K562 (cell line): ENCODE measurements around the gene OCEL1. TPM values are rescaled to one million over a fixed set of nuclear protein-coding genes. Genes with fewer than 3 reads are reported as not detected.

Source experiments
- CREM ChIP-seq: IDR thresholded peaks from 2 replicates; pipeline ENCODE4 v1.6.1; 2014; ENCODE audit warnings: antibody characterized with exemption, low read depth
- ETS2 ChIP-seq: IDR thresholded peaks from 2 replicates; pipeline ENCODE4 v1.6.1; 2016; ENCODE audit warnings: borderline replicate concordance, missing genetic modification characterization, mild to moderate bottlenecking, moderate library complexity, missing compliant biosample characterization; ENCODE audit not compliant: poor library complexity, severe bottlenecking
- GABPA ChIP-seq: fragments of 200-800 bp; sonication (Bioruptor generic); conservative IDR thresholded peaks from 2 replicates; pipeline ENCODE4 v1.6.1; 2016; ENCODE audit warnings: low read depth, missing genetic modification characterization, missing compliant biosample characterization
- HIVEP1 ChIP-seq: fragments of 250-450 bp; sonication (Bioruptor Pico); IDR thresholded peaks from 2 replicates; pipeline ENCODE4 v1.4.0; 2020; ENCODE audit warnings: mild to moderate bottlenecking
- KAT2B ChIP-seq: IDR thresholded peaks from one replicate; pipeline ENCODE4 v1.6.1; 2012; ENCODE audit warnings: low read depth, mild to moderate bottlenecking, control low read depth, inconsistent platforms, low read length, moderate library complexity
- MAZ ChIP-seq, 2 experiments: fragments of 450-650 bp in 1 of 2; sonication (generic) in 1 of 2; formaldehyde crosslinking; IDR thresholded peaks in 1 of 2; conservative IDR thresholded peaks in 1 of 2; 2 replicates each; pipeline versions ENCODE4 v1.4.0 to v1.5.0; 2020; ENCODE audit warnings: mild to moderate bottlenecking in 1 of 2, missing genetic modification reagents in 1 of 2
- MBD2 ChIP-seq: sonication (generic); IDR thresholded peaks from 2 replicates; pipeline ENCODE4 v1.6.1; 2016; ENCODE audit warnings: low read depth, borderline replicate concordance
- NR2C2 ChIP-seq, 2 experiments: fragments of 200-800 bp in 1 of 2; sonication (Bioruptor generic) in 1 of 2; sonication (generic) in 1 of 2; formaldehyde crosslinking in 1 of 2; IDR thresholded peaks; 2 replicates each; pipeline versions ENCODE4 v1.6.1 to v1.8.0; 2016 to 2022; ENCODE audit warnings: mild to moderate bottlenecking in 1 of 2, missing compliant biosample characterization in 1 of 2, missing genetic modification characterization in 1 of 2, missing genetic modification reagents in 1 of 2
- NR3C1 ChIP-seq: sonication (generic); formaldehyde crosslinking; IDR thresholded peaks from 2 replicates; pipeline ENCODE4 v1.8.1; 2022; ENCODE audit warnings: missing genetic modification reagents
- NR4A1 ChIP-seq, 2 experiments: fragments of 250-450 bp in 1 of 2; fragments of 450-650 bp in 1 of 2; sonication (Bioruptor Pico) in 1 of 2; IDR thresholded peaks; 2 replicates each; pipeline versions ENCODE4 v1.4.0 to v1.6.1; 2016 to 2020; ENCODE audit warnings: mild to moderate bottlenecking in 2 of 2, missing compliant biosample characterization in 1 of 2, missing genetic modification characterization in 1 of 2, moderate library complexity in 1 of 2
- RBBP5 ChIP-seq: fragments of 200-600 bp; sonication (generic); IDR thresholded peaks from 2 replicates; pipeline ENCODE4 v1.6.1; 2012; ENCODE audit warnings: borderline replicate concordance, mild to moderate bottlenecking, low read length, control low read depth, inconsistent platforms; ENCODE audit not compliant: insufficient read depth, poor library complexity, severe bottlenecking
- TBP ChIP-seq: optimal IDR thresholded peaks from 2 replicates; pipeline ENCODE3; 2011; ENCODE audit warnings: low read depth, low read length, improper control_type of control experiment
- ZBTB8A ChIP-seq: fragments of 450-650 bp; IDR thresholded peaks from 2 replicates; pipeline ENCODE4 v1.6.1; 2018; ENCODE audit warnings: mild to moderate bottlenecking, moderate library complexity; ENCODE audit not compliant: partially characterized antibody
- ZNF165 ChIP-seq: fragments of 250-450 bp; sonication (Bioruptor Pico); IDR thresholded peaks from 2 replicates; pipeline ENCODE4 v1.4.0; 2020; ENCODE audit warnings: borderline replicate concordance
- polyA plus RNA-seq, 8 experiments: library from polyadenylated mRNA; depleted of rRNA in 4 of 8; stranded (reverse) in 5 of 8; unstranded in 3 of 8; fragments of >200 nt; fragmentation: Nextera tagmentation in 2 of 8; fragmentation: Illumina TruSeq in 1 of 8; extraction: Ambion mirVana in 2 of 8; extraction: Trizol in 1 of 8; gene quantifications; 2 replicates each; pipeline versions ENCODE4 v1.2.1 to v1.2.3, GENCODE V29; 2011 to 2014; ENCODE audit warnings: inconsistent platforms in 1 of 8, missing spikeins in 1 of 8
- total RNA-seq, 7 experiments: library from RNA; depleted of rRNA in 6 of 7; stranded (reverse); fragments of >200 nt in 6 of 7; fragmentation: Illumina TruSeq in 2 of 7; extraction: Trizol in 2 of 7; gene quantifications; 2 replicates each; pipeline versions ENCODE4 v1.2.1 to v1.2.3, GENCODE V29; 2011 to 2021; ENCODE audit warnings: low replicate concordance in 1 of 7
- TF ChIP-seq, protein P1 (sequence below), 2 experiments: IDR thresholded peaks; 2 replicates each; pipeline ENCODE4 v1.6.1; 2012; ENCODE audit warnings: improper control_type of control experiment in 2 of 2, low read depth in 2 of 2, low read length in 2 of 2, borderline replicate concordance in 1 of 2
- TF ChIP-seq, protein P2 (sequence below), 2 experiments: fragments of 450-650 bp; conservative IDR thresholded peaks; 2 replicates each; pipeline ENCODE4 v1.6.1; 2017; ENCODE audit warnings: mild to moderate bottlenecking in 2 of 2, moderate library complexity in 2 of 2
- TF ChIP-seq, protein P3 (sequence below): sonication (generic); formaldehyde crosslinking; IDR thresholded peaks from 2 replicates; pipeline ENCODE4 v1.9.0; 2022; ENCODE audit warnings: mild to moderate bottlenecking, missing genetic modification reagents

OCEL1 gene
- total and polyA plus RNA-seq, 9 of the 15 experiments (the other 6 are each of a cell fraction or from before 2014, with no cell fraction given) = 8.0 to 38.0 (median 12.4) TPM

DNA sequence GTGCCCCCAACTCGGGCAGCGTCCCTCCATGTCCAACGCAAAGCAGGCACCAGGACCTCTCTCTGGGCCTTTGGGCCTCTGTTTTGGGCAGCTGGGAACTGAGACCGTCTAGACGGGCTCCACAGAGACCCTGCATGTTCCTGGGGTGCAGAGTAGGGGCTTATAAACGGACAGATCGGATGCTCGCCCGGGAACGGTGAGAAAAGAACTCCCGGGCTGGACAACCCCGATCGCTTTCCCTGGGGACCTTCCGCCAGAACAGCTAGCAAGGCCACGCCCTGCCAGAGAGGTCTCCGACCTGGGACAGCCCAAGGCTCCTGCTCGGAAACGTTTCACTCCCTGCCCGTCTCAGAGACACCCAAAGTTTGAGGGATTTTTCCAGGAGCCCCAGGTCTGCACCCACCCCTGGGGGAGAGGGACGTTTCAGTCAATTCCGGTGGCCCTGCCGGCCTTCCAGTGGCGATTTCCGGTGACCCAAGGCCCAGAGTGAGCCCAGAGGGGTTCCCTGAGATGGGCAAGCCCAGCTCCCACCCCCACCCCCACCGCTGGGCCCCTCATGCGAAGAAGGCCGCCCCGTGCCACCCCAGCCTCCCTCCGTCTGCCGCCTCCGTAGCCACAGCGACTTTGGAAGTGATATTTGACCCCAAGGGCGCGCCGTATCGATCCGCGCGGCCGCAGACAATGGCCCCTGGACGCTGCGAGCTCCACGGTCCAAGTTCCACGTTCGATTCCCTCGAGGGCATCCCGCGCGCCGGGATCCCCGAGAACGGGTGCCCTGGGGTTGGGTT is 18.0 kb downstream of the OCEL1 start (continued):
- TF ChIP-seq, protein P1, sequence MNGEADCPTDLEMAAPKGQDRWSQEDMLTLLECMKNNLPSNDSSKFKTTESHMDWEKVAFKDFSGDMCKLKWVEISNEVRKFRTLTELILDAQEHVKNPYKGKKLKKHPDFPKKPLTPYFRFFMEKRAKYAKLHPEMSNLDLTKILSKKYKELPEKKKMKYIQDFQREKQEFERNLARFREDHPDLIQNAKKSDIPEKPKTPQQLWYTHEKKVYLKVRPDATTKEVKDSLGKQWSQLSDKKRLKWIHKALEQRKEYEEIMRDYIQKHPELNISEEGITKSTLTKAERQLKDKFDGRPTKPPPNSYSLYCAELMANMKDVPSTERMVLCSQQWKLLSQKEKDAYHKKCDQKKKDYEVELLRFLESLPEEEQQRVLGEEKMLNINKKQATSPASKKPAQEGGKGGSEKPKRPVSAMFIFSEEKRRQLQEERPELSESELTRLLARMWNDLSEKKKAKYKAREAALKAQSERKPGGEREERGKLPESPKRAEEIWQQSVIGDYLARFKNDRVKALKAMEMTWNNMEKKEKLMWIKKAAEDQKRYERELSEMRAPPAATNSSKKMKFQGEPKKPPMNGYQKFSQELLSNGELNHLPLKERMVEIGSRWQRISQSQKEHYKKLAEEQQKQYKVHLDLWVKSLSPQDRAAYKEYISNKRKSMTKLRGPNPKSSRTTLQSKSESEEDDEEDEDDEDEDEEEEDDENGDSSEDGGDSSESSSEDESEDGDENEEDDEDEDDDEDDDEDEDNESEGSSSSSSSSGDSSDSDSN (IDR thresholded peaks at IDR 0.05; ENCODE audit: borderline replicate concordance in 1 of 2, low read depth in 2 of 2, low read length in 2 of 2) = peak in 1 of 2 experiments; percentile 53; a peak in 1 of 4 replicates
- TF ChIP-seq TBP = peak; percentile 31
- TF ChIP-seq NR3C1 (CRISPR knock-in tag) = peak; percentile 5; the same call in 1 of the 2 replicates
- TF ChIP-seq HIVEP1 (CRISPR knock-in tag) = no peak
- 0 out of 2 replicates have a peak, but pooled peaks have one; percentile 10 for TF ChIP-seq MBD2
- no peak for TF ChIP-seq ZNF165 (CRISPR knock-in tag)
- no peak for TF ChIP-seq NR2C2 (CRISPR knock-in tag; IDR thresholded peaks at IDR 0.05)
- peak; percentile 49; the same call in 1 of the 2 replicates for TF ChIP-seq NR2C2 (tag; IDR thresholded peaks at IDR 0.05)
- peak; percentile 81 for TF ChIP-seq GABPA
- 0 out of 2 replicates have a peak, but pooled peaks have one; percentile 21 for TF ChIP-seq CREM
- no peak for TF ChIP-seq ETS2 (tag)
- TF ChIP-seq NR4A1 (CRISPR knock-in tag; IDR thresholded peaks at IDR 0.05) = no peak
- TF ChIP-seq NR4A1 (tag; IDR thresholded peaks at IDR 0.05) = no peak
- TF ChIP-seq, protein P2, sequence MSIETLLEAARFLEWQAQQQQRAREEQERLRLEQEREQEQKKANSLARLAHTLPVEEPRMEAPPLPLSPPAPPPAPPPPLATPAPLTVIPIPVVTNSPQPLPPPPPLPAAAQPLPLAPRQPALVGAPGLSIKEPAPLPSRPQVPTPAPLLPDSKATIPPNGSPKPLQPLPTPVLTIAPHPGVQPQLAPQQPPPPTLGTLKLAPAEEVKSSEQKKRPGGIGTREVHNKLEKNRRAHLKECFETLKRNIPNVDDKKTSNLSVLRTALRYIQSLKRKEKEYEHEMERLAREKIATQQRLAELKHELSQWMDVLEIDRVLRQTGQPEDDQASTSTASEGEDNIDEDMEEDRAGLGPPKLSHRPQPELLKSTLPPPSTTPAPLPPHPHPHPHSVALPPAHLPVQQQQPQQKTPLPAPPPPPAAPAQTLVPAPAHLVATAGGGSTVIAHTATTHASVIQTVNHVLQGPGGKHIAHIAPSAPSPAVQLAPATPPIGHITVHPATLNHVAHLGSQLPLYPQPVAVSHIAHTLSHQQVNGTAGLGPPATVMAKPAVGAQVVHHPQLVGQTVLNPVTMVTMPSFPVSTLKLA (conservative IDR thresholded peaks at IDR 0.05) = 0 out of 4 replicates have a peak, but pooled peaks of 1 of the 2 experiments have one; percentile 20
- peak; percentile 5 for TF ChIP-seq RBBP5
- peak; percentile 8 to 36; a peak in 2 of 4 replicates for TF ChIP-seq MAZ (CRISPR knock-in tag; conservative IDR thresholded peaks at IDR 0.05 in 1 of 2, IDR thresholded peaks at IDR 0.05 in 1 of 2)
- TF ChIP-seq, protein P3, sequence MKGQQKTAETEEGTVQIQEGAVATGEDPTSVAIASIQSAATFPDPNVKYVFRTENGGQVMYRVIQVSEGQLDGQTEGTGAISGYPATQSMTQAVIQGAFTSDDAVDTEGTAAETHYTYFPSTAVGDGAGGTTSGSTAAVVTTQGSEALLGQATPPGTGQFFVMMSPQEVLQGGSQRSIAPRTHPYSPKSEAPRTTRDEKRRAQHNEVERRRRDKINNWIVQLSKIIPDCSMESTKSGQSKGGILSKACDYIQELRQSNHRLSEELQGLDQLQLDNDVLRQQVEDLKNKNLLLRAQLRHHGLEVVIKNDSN (CRISPR knock-in tag) = no peak
- TF ChIP-seq ZBTB8A = no peak
- TF ChIP-seq KAT2B = no peak
